Embryonic facial prominence (tissue), 1 donor: ENCODE results near the gene DRP2.
"Not testable (repeated sequence)": the region's sequence is repeated elsewhere in the genome, so short reads cannot be mapped to it uniquely, and the experiment has no call there.

Experiments
- DNase-seq: peaks from one replicate; pipeline ENCODE4 v3.0.0-alpha.2; 2016; ENCODE audit errors: extremely low spot score

Gene DRP2

GRCh38 chrX:101232316-101232715 lies 12.7 kb downstream of the DRP2 start:
- DNase-seq: no peak

GRCh38 chrX:101237041-101237440 lies 17.5 kb downstream of the DRP2 start:
- no peak for DNase-seq

- DNase-seq: no peak
Observed at GRCh38 chrX:101241531-101241930, 21.9 kb downstream of the DRP2 start.

GRCh38 chrX:101252634-101253033 lies 33.0 kb downstream of the DRP2 start:
- DNase-seq: no peak

- DNase-seq: no peak
Observed at GRCh38 chrX:101257448-101258258, 38.1 kb downstream of the DRP2 start.

GRCh38 chrX:101258259-101258581 lies 38.6 kb downstream of the DRP2 start:
- no peak for DNase-seq

- no peak for DNase-seq
Observed at GRCh38 chrX:101260435-101260834, 40.8 kb downstream of the DRP2 start.

GRCh38 chrX:101262590-101262989 lies 43.0 kb downstream of the DRP2 start:
- no peak for DNase-seq

GRCh38 chrX:101263766-101264165 lies 44.2 kb downstream of the DRP2 start:
- DNase-seq: no peak

GRCh38 chrX:101265869-101266428 lies 46.4 kb downstream of the DRP2 start:
- DNase-seq: no peak

- no peak for DNase-seq
Observed at GRCh38 chrX:101274198-101274597, 54.6 kb downstream of the DRP2 start.

- no peak for DNase-seq
Observed at GRCh38 chrX:101276238-101276637, 56.7 kb downstream of the DRP2 start.

- no peak for DNase-seq
Observed at GRCh38 chrX:101287402-101287801, 67.8 kb downstream of the DRP2 start.

GRCh38 chrX:101290957-101291603 lies 71.5 kb downstream of the DRP2 start, which contains the start of gene TAF7L:
Gene TAF7L (minus strand): TSS chrX:101291334. CDS start chrX:101287543, 3,791 bp downstream.
- no peak for DNase-seq

- DNase-seq: not testable (repeated sequence)
Observed at GRCh38 chrX:101295603-101296002, 76.0 kb downstream of the DRP2 start.

GRCh38 chrX:101303790-101304189 lies 84.2 kb downstream of the DRP2 start:
- no peak for DNase-seq
